Heart right ventricle (tissue), 16 donors: ENCODE measurements around the gene MADCAM1. TPM values are rescaled to one million over a fixed set of nuclear protein-coding genes. Genes with fewer than 3 reads are reported as not detected.

Source experiments
- ATAC-seq, 8 donors: fragments of 200-7000 bp; cut with Tn5 transposase; one replicate each; pipeline ENCODE4 v1.9.1; 2020; ENCODE audit warnings: mild to moderate bottlenecking in 8 of 8, moderate library complexity in 8 of 8, moderate number of reproducible peaks in 1 of 8
- DNase-seq, 2 donors: peaks; one replicate each; pipeline ENCODE4 v3.0.0-alpha.2; 2020
- H3K27ac ChIP-seq, 10 donors: fragments of 200-600 bp; sonication (generic) in 2 of 10; one replicate each; pipeline versions ENCODE4 v1.5.0 to v1.8.0; 2020 to 2022; ENCODE audit warnings: mild to moderate bottlenecking in 3 of 10
- H3K27me3 ChIP-seq, 7 donors: fragments of 200-600 bp; one replicate each; pipeline ENCODE4 v1.8.0; 2021 to 2022; ENCODE audit warnings: mild to moderate bottlenecking in 2 of 7
- H3K36me3 ChIP-seq, 9 donors: fragments of 200-600 bp; sonication (generic) in 1 of 9; one replicate each; pipeline versions ENCODE4 v1.5.0 to v1.8.0; 2020 to 2022; ENCODE audit warnings: mild to moderate bottlenecking in 2 of 9
- H3K4me1 ChIP-seq, 9 donors: fragments of 200-600 bp; sonication (generic) in 1 of 9; one replicate each; pipeline versions ENCODE4 v1.5.0 to v1.8.0; 2020 to 2022; ENCODE audit warnings: mild to moderate bottlenecking in 4 of 9
- H3K4me3 ChIP-seq, 10 donors: fragments of 200-600 bp; sonication (generic) in 2 of 10; one replicate each; pipeline versions ENCODE4 v1.5.0 to v1.8.0; 2020 to 2022; ENCODE audit warnings: mild to moderate bottlenecking in 7 of 10, moderate library complexity in 2 of 10
- H3K9me3 ChIP-seq, 11 donors: fragments of 200-600 bp in 10 of 11; sonication (generic) in 2 of 11; one replicate each; pipeline versions ENCODE4 v1.5.0 to v1.8.0; 2013 to 2022; ENCODE audit warnings: mild to moderate bottlenecking in 2 of 11, control low read depth in 1 of 11, moderate library complexity in 1 of 11
- CTCF ChIP-seq, 9 donors: fragments of 200-600 bp; sonication (generic) in 2 of 9; IDR thresholded peaks; one replicate each; pipeline versions ENCODE4 v1.5.0 to v1.8.0; 2021 to 2022; ENCODE audit warnings: antibody characterized with exemption in 9 of 9, mild to moderate bottlenecking in 5 of 9, moderate library complexity in 1 of 9
- WGBS, 2 donors: extraction: QIAGEN DNeasy Blood & Tissue Kit; methylation state at CpG; one replicate each; pipeline ENCODE4 v1.1.7; 2013; ENCODE audit warnings: inconsistent platforms in 1 of 2; 5-methylcytosine and 5-hydroxymethylcytosine counted together
- intact Hi-C, 10 donors: fragments of 100-400 bp; cut with DNase I; formaldehyde crosslinking; loops; one replicate each; pipeline versions ENCODE4 v1.11.1 to v1.14.2; 2022
- polyA plus RNA-seq, 2 donors: library from polyadenylated mRNA; stranded (reverse); fragments of 200-250 nt; gene quantifications; one replicate each; pipeline ENCODE4 v1.2.3, GENCODE V29; 2013
- total RNA-seq, 10 donors: library from RNA; stranded (reverse); fragmentation: NEBNext Ultra II Directional in 3 of 10; extraction: Animal tissue kit (Norgen Biotek cat#: 25700) in 3 of 10; gene quantifications; one replicate each; pipeline versions ENCODE4 v1.2.1 to v1.2.4, GENCODE V29; 2021 to 2023
- donor health status: Arrhythmogenic right ventricular cardiomyopathy.
- donor health status: ischemic (EF 13 %, LVEDD 7.1; RV severe dilation, severe dysfunction).
- donor health status: healthy with polysubstance abuse.
- donor health status: DM: no; HTN: yes; CAD: no.
- donor health status: DM: no; HTN: no; CAD: no.
- donor health status: ischemic (EF 25% LVEDD 6.9; RV normal size, moderate dysfunction).
- donor health status: ischemic (EF 25% LVEDD 5.7; RV mildly dilated, moderate dysfunction).
- donor health status: healthy.
- donor health status: DM: yes; HTN: yes; CAD: no.
- donor health status: Ischemic cardiomyopathy.
- donor health status: ischemic (EF 35%, LVEDD 5.7; RV mildly dilated, moderate dysfunction).
- donor health status: nonischemic (EF 11% LVEDD 7.7; RV severe dilation, severe dysfunction).
- donor health status: DM: yes; HTN: yes; CAD: no.
- donor health status: PGD.
- donor health status: ischemic (EF 29% LVEDD 5.4; RV normal size, mild dysfunction).
- donor health status: nonischemic (EF 23%, LVEDD 6.1; RV moderate dilation, normal function).

MADCAM1 gene
- total and polyA plus RNA-seq, 12 donors = 0.09 to 0.80 (median 0.17) TPM; not detected in 1

- WGBS, 2 donors = 93 to 95% methylated on average over 16 of the region's 16 CpGs
- Histone ChIP-seq H3K27me3 (no peaks in the 10 kb centered on the region), H3K36me3 (peaks cover 0 to 11% (median 0%) of the 10 kb centered on the region in 9 donors), H3K4me3 (no peak overlapping the region), H3K9me3 (peaks cover 0 to 8% (median 0%) of the 10 kb centered on the region in 11 donors), H3K4me1 (peaks cover 0 to 9% (median 5%) of the 10 kb centered on the region in 9 donors), H3K27ac (no peak overlapping the region)
- no peak for ATAC-seq
- no peak for TF ChIP-seq CTCF (IDR thresholded peaks at IDR 0.05)
- no peak for DNase-seq
- intact Hi-C loops = no loop called here
Observed at GRCh38 chr19:452829-453228, 43.5 kb upstream of the MADCAM1 start.

DNA sequence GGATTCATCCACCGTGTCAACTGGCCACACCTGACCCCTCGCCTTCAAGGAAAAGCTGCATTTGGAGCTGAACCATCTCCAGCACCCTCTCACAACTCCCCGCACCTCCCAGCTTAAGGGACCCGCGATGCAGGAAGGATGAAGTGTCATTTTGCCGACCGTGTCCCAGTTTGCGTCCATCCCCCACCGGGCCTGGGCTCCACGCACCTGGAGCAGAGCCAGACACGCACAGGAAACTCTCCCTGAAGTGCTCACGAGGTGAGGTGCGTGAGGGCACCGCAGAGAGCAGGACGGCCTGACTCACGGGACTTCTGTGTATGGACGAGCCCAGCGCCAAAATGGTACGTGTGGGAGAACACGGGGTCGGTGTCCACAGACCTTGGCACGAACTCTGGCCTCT is 42.7 kb upstream of the MADCAM1 start:
- 91 to 96% methylated on average over 22 of the region's 22 CpGs for WGBS, 2 donors
- peaks cover 0 to 11% (median 0%) of the 10 kb centered on the region in 9 donors for H3K36me3 ChIP-seq
- H3K27me3 ChIP-seq = no peaks in the 10 kb centered on the region
- no peak overlapping the region for H3K4me3 ChIP-seq
- no peak for TF ChIP-seq CTCF (IDR thresholded peaks at IDR 0.05)
- peaks cover 0 to 8% (median 0%) of the 10 kb centered on the region in 11 donors for H3K9me3 ChIP-seq
- DNase-seq (no peak), ATAC-seq (no peak)
- peaks cover 0 to 1% (median 0%) of the 10 kb centered on the region in 9 donors for H3K4me1 ChIP-seq
- no peak overlapping the region for H3K27ac ChIP-seq
- intact Hi-C loops = no loop called here

DNA sequence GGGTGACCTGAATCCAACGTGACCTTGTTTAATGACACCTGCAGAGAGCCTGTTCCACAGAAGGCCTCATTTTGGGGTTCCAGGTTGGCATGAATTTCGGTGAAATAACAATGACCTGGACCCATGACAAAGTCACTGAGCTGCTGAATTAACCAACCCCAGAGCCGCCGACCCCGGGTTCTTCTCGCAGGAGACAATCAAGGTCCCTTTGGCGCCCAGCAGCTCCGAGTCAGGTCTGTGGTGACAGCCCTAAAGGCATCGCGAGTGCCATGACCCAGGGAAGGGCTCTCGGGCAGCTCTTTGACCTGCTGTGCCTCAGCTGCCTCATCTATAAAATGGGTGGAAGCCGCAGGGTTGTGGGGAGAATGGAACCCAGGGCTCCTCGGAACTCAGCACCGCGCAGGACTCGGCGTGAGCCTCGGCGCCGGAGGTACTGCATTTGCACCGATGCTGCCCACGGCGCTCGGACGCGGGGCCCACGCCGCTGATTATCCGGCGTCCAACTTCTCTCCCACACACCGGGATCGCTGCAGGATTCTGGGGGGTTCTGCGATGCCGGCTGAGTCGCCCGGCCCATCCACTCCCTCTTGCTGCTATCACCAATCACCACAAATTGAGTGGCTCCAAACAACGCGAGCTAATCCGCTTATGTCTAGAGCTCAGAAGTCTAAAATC is 41.1 kb upstream of the MADCAM1 start:
- Histone ChIP-seq H3K36me3 (peaks cover 0 to 11% (median 0%) of the 10 kb centered on the region in 9 donors), H3K9me3 (peaks cover 0 to 8% (median 0%) of the 10 kb centered on the region in 11 donors), H3K4me1 (peaks cover 0 to 7% (median 4%) of the 10 kb centered on the region in 9 donors), H3K27me3 (peaks cover 0 to 7% (median 0%) of the 10 kb centered on the region in 7 donors), H3K27ac (no peak overlapping the region), H3K4me3 (no peak overlapping the region)
- no peak for TF ChIP-seq CTCF (IDR thresholded peaks at IDR 0.05)
- ATAC-seq (no peak), DNase-seq (no peak)
- WGBS, 2 donors = 95 to 97% methylated on average over 39 of the region's 39 CpGs
- intact Hi-C loops = no loop called here

DNA sequence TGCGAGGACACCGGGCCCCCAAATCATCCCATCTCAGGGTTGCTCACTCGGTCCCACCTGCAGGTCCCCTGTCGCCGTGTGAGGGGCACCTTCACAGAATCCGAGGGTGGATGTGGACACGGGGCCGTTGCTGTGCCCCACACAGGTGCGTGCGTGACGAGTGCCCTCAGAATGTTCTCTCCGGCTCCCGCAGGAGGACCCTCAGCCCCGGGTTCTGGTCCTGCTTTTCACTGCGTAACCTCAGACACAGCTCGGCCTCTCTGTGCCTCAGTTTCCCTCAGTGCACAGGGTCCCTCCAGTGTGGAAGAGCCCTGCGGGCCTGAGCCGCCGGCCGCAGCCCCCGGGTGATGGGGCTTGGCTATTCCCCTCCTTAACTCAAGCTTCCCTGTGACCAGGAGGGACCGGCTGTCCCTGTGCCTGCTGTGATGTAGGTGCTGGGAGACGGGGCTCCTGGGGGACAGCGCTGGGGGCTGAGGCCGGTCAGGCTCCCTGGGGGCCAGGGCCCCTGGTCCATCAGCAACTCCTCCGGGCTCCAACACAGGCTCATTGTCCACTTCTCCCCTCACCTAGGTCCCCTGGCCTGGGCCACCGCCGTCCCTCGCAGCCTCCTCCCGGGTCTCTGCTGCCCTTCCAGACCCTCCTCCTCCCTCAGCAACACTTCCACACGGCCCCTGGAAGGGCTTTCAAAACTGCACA is 40.3 kb upstream of the MADCAM1 start:
- Histone ChIP-seq H3K4me1 (peaks cover 0 to 7% (median 5%) of the 10 kb centered on the region in 9 donors), H3K36me3 (peaks cover 0 to 11% (median 0%) of the 10 kb centered on the region in 9 donors), H3K9me3 (peaks cover 0 to 3% (median 0%) of the 10 kb centered on the region in 11 donors), H3K27ac (no peak overlapping the region), H3K4me3 (no peak overlapping the region), H3K27me3 (peaks cover 0 to 11% (median 0%) of the 10 kb centered on the region in 7 donors)
- DNase-seq (no peak), ATAC-seq (no peak)
- no peak for TF ChIP-seq CTCF (IDR thresholded peaks at IDR 0.05)
- intact Hi-C loops = no loop called here
- WGBS, 2 donors = 91 to 92% methylated on average over 31 of the region's 31 CpGs
